Measurements from ENCODE around the gene RAI1. TPM values are rescaled to one million over a fixed set of nuclear protein-coding genes. Genes with fewer than 3 reads are reported as not detected.

RAI1 gene
- polyA plus RNA-seq, 2 of the 4 experiments (the other 2 are of a cell fraction), result 3.5 to 23.8 TPM

- Histone ChIP-seq H3K27ac (no peak overlapping the region), H3K4me1 (peaks cover 6% of the 10 kb centered on the region), H3K4me2 (no peak overlapping the region), H3K4me3 (no peak overlapping the region), H3K9me3 (no peaks in the 10 kb centered on the region)
- no peak for DNase-seq (ENCODE audit: low read depth in 1 of 2, low spot score in 1 of 2)
- ChIA-PET CTCF (interaction anchor here (0.8 to 4.2 kb wide), 9 partner anchors 9 to 75 kb away, joined by 3 to 20 read pairs (median 4); no protein-coding TSS in a partner anchor), POLR2A (no interaction called here)
- TF ChIP-seq ELK1 (IDR thresholded peaks at IDR 0.05; ENCODE audit: low read depth, low read length), result no peak
- no peak for TF ChIP-seq REST (IDR thresholded peaks at IDR 0.05)
- no peak for TF ChIP-seq TP53 (CRISPR knock-in tag; IDR thresholded peaks at IDR 0.05)
- TF ChIP-seq FOXS1 (CRISPR knock-in tag; IDR thresholded peaks at IDR 0.05), result no peak
- TF ChIP-seq ZNF302 (CRISPR knock-in tag; IDR thresholded peaks at IDR 0.05), result no peak
- TF ChIP-seq SMC3 (IDR thresholded peaks at IDR 0.05), result no peak
- TF ChIP-seq RNF2 (IDR thresholded peaks at IDR 0.05; ENCODE audit: borderline replicate concordance, low read depth), result no peak
- no peak for TF ChIP-seq HES2 (IDR thresholded peaks at IDR 0.05)
- 92% methylated on average over 26 of the region's 26 CpGs for WGBS (ENCODE audit: missing lambda C conversion rate)
- no peak for ATAC-seq
- FAIRE-seq, result no peak
These were observed 76.9 kb downstream of the RAI1 start for GRCh38 chr17:17757956-17758845.

- TF ChIP-seq, protein P1, sequence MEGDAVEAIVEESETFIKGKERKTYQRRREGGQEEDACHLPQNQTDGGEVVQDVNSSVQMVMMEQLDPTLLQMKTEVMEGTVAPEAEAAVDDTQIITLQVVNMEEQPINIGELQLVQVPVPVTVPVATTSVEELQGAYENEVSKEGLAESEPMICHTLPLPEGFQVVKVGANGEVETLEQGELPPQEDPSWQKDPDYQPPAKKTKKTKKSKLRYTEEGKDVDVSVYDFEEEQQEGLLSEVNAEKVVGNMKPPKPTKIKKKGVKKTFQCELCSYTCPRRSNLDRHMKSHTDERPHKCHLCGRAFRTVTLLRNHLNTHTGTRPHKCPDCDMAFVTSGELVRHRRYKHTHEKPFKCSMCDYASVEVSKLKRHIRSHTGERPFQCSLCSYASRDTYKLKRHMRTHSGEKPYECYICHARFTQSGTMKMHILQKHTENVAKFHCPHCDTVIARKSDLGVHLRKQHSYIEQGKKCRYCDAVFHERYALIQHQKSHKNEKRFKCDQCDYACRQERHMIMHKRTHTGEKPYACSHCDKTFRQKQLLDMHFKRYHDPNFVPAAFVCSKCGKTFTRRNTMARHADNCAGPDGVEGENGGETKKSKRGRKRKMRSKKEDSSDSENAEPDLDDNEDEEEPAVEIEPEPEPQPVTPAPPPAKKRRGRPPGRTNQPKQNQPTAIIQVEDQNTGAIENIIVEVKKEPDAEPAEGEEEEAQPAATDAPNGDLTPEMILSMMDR (IDR thresholded peaks at IDR 0.05), result no peak
- TF ChIP-seq HES2 (IDR thresholded peaks at IDR 0.05) (no peak), CEBPB (IDR thresholded peaks at IDR 0.05) (no peak), EHMT2 (IDR thresholded peaks at IDR 0.05; ENCODE audit: low read depth) (no peak), RARB (CRISPR knock-in tag; IDR thresholded peaks at IDR 0.05) (no peak), GATA3 (IDR thresholded peaks at IDR 0.05; ENCODE audit: borderline replicate concordance) (no peak)
- TF ChIP-seq, protein P2, sequence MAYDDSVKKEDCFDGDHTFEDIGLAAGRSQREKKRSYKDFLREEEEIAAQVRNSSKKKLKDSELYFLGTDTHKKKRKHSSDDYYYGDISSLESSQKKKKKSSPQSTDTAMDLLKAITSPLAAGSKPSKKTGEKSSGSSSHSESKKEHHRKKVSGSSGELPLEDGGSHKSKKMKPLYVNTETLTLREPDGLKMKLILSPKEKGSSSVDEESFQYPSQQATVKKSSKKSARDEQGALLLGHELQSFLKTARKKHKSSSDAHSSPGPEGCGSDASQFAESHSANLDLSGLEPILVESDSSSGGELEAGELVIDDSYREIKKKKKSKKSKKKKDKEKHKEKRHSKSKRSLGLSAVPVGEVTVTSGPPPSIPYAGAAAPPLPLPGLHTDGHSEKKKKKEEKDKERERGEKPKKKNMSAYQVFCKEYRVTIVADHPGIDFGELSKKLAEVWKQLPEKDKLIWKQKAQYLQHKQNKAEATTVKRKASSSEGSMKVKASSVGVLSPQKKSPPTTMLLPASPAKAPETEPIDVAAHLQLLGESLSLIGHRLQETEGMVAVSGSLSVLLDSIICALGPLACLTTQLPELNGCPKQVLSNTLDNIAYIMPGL (CRISPR knock-in tag; IDR thresholded peaks at IDR 0.05; ENCODE audit: borderline replicate concordance), result no peak
These were observed 77.8 kb downstream of the RAI1 start for GRCh38 chr17:17758941-17759563.

More at GRCh38 chr17:17758941-17759563, 77.8 kb downstream of the RAI1 start:
- Histone ChIP-seq H3K4me3 (no peak overlapping the region), H3K9me3 (no peaks in the 10 kb centered on the region), H3K4me1 (no peaks in the 10 kb centered on the region), H3K4me2 (no peak overlapping the region), H3K27ac (no peak overlapping the region)
- no peak for FAIRE-seq
- no peak for ATAC-seq
- 81% methylated on average over 7 of the region's 7 CpGs for WGBS (ENCODE audit: missing lambda C conversion rate)
- CTCF ChIA-PET, result interaction anchor here (0.5 to 3.1 kb wide), 9 partner anchors 11 to 78 kb away, joined by 3 to 17 read pairs (median 4); partner anchors contain the start of gene RAI1
- POLR2A ChIA-PET, result no interaction called here
- DNase-seq (ENCODE audit: low read depth in 1 of 2, low spot score in 1 of 2), result no peak

All from A549 (cell line).